HUES48 (cell line): ENCODE measurements around the gene POLE.

Experiments used
- H3K27ac ChIP-seq: one replicate; pipeline ENCODE4 v1.7.0; 2013; ENCODE audit warnings: low read depth, low read length, inconsistent platforms
- H3K27me3 ChIP-seq: 2 replicates; pipeline ENCODE4 v1.6.1; 2013; ENCODE audit warnings: mild to moderate bottlenecking, low read length; ENCODE audit not compliant: control insufficient read depth, insufficient read depth
- H3K36me3 ChIP-seq: 2 replicates; pipeline ENCODE4 v1.6.1; 2013; ENCODE audit warnings: low read length; ENCODE audit not compliant: control insufficient read depth, insufficient read depth
- H3K4me1 ChIP-seq: 2 replicates; pipeline ENCODE4 v1.6.1; 2013; ENCODE audit warnings: mild to moderate bottlenecking, low read length; ENCODE audit not compliant: control insufficient read depth, insufficient read depth
- H3K4me3 ChIP-seq: 2 replicates; pipeline ENCODE4 v1.5.1; 2013; ENCODE audit warnings: mild to moderate bottlenecking, low read depth, low read length
- H3K9ac ChIP-seq: 2 replicates; pipeline ENCODE4 v1.6.1; 2013; ENCODE audit warnings: mild to moderate bottlenecking, low read depth, low read length, moderate library complexity
- H3K9me3 ChIP-seq: 2 replicates; pipeline ENCODE4 v1.6.1; 2013; ENCODE audit warnings: low read length; ENCODE audit not compliant: control insufficient read depth, insufficient read depth

The POLE gene

DNA sequence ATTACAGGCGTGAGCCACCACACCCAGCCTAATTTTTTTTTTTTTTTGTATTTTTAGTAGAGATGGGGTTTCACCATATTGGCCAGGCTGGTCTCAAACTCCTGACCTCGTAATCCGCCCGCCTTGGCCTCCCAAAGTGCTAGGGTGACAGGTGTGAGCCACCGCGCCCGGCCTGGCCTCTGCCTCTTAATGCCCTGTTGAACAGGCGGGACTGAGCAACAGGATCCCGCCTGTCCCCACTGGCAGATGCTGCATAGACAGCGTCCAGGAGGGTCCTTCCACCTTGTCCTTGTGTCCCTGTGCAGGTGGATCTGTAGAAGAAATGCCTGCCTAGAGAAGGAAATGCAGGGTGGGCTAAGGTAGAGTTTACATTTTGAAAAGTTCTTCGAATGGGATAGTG, 29.2 kb upstream of the POLE start:
- peaks cover 65% of the 10 kb centered on the region for H3K36me3 ChIP-seq
- no peaks in the 10 kb centered on the region for H3K4me1 ChIP-seq
- no peak overlapping the region for H3K9ac ChIP-seq
- H3K9me3 ChIP-seq, result no peaks in the 10 kb centered on the region
- H3K4me3 ChIP-seq, result no peak overlapping the region
- no peak overlapping the region for H3K27ac ChIP-seq
- no peaks in the 10 kb centered on the region for H3K27me3 ChIP-seq

- Histone ChIP-seq H3K9ac (no peak overlapping the region), H3K36me3 (peaks cover 60% of the 10 kb centered on the region), H3K4me3 (no peak overlapping the region), H3K27ac (no peak overlapping the region), H3K27me3 (no peaks in the 10 kb centered on the region), H3K9me3 (no peaks in the 10 kb centered on the region), H3K4me1 (no peaks in the 10 kb centered on the region)
These were observed 28.7 kb upstream of the POLE start for GRCh38 chr12:132715874-132716273.

DNA sequence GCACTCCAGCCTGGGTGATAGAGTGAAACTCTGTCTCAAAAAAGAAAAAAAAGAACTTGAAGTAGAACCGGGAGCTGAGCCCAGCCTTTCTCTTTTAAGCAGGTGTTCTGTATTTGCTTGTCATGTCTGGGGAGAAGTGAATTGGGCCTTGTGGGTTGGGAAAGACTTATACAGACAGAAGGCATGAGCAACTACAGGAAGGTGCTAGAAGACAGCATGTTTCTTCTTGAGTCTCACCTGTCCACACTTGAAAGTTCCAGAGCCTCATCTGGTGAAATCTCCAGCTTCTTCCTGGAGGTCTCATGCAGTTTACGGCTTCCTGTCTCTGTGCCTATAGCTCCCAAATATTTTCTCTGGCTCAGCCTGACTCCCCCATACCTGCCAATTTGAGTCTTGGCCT, 26.0 kb upstream of the POLE start:
- Histone ChIP-seq H3K4me3 (no peak overlapping the region), H3K27ac (no peak overlapping the region), H3K4me1 (no peaks in the 10 kb centered on the region), H3K27me3 (no peaks in the 10 kb centered on the region), H3K9ac (no peak overlapping the region), H3K36me3 (peaks cover 38% of the 10 kb centered on the region), H3K9me3 (no peaks in the 10 kb centered on the region)

- Histone ChIP-seq H3K9me3 (no peaks in the 10 kb centered on the region), H3K4me3 (peak overlapping the region; percentile 91), H3K9ac (peak overlapping the region; percentile 76; the same call in 1 of the 2 replicates), H3K4me1 (no peaks in the 10 kb centered on the region), H3K36me3 (peaks cover 20% of the 10 kb centered on the region), H3K27ac (peak overlapping the region; percentile 88), H3K27me3 (no peaks in the 10 kb centered on the region)
These were observed 24.1 kb upstream of the POLE start for GRCh38 chr12:132711080-132711843.

- Histone ChIP-seq H3K27ac (peak within 1 kb of the TSS; percentile 88), H3K9ac (peak within 1 kb of the TSS; percentile 76), H3K4me1 (no peaks in the 10 kb centered on the region), H3K36me3 (peaks cover 15% of the 10 kb centered on the region), H3K4me3 (peak within 1 kb of the TSS; percentile 91), H3K9me3 (no peaks in the 10 kb centered on the region), H3K27me3 (no peaks in the 10 kb centered on the region)
These were observed 23.4 kb upstream of the POLE start, which contains the start of gene PGAM5 for GRCh38 chr12:132710405-132711079. Gene PGAM5 (plus strand): TSS chr12:132710842. CDS start chr12:132710877, 35 bp downstream.

DNA sequence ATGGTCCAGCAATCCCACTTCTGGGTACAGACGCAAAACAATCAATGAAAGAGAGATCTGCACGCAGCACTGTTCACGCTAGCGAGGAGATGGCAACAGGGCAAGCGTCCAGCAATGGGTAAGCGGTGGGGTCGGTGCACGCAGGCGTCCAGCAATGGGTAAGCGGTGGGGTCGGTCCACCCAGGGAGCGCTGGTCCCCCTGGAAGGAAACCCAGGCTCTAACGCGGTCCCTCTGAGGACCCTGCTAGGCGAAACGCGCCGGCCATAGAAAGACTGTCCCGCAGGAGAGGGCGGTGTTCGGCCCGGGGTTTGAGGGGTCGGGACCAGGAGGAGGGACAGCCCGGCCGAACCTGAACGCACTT, 22.9 kb upstream of the POLE start:
- Histone ChIP-seq H3K36me3 (peaks cover 13% of the 10 kb centered on the region), H3K9me3 (no peaks in the 10 kb centered on the region), H3K4me3 (peak overlapping the region; percentile 91), H3K9ac (peak overlapping the region; percentile 76), H3K27ac (peak overlapping the region; percentile 88), H3K27me3 (no peaks in the 10 kb centered on the region), H3K4me1 (no peaks in the 10 kb centered on the region)

DNA sequence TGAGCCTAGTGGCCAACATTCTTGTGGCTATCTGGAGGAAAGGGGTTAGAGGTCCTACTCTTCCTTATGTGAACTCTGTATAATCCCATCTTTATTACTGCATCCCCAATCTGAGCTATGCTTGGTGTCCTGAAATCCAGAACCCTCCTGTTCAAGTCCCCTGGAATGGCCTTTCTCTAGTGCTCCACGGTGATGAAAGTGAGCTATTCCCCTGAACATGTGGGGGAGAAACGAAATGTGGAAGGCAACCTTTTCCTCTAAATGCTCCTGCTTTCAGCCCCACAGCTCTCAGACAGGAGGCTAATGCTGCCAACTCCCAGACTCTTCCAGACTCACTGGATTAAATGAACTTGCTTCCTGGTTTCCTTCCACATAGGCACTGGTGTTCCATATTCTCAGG, 21.0 kb upstream of the POLE start:
- H3K27me3 ChIP-seq, result no peaks in the 10 kb centered on the region
- no peak overlapping the region for H3K9ac ChIP-seq
- peaks cover 12% of the 10 kb centered on the region; the same call in 1 of the 2 replicates for H3K36me3 ChIP-seq
- no peaks in the 10 kb centered on the region for H3K4me1 ChIP-seq
- no peaks in the 10 kb centered on the region for H3K9me3 ChIP-seq
- no peak overlapping the region for H3K27ac ChIP-seq
- no peak overlapping the region for H3K4me3 ChIP-seq

- no peaks in the 10 kb centered on the region for H3K9me3 ChIP-seq
- H3K27ac ChIP-seq, result no peak overlapping the region
- no peak overlapping the region for H3K9ac ChIP-seq
- H3K4me3 ChIP-seq, result no peak overlapping the region
- peaks cover 12% of the 10 kb centered on the region; the same call in 1 of the 2 replicates for H3K36me3 ChIP-seq
- H3K27me3 ChIP-seq, result no peaks in the 10 kb centered on the region
- no peaks in the 10 kb centered on the region for H3K4me1 ChIP-seq
These were observed 20.1 kb upstream of the POLE start for GRCh38 chr12:132707241-132707640.

GRCh38 chr12:132703641-132704040, 16.5 kb upstream of the POLE start:
- Histone ChIP-seq H3K9ac (0 out of 2 replicates have a peak overlapping the region, but pooled peaks have one; percentile 14), H3K36me3 (peaks cover 32% of the 10 kb centered on the region; the same call in 1 of the 2 replicates)

DNA sequence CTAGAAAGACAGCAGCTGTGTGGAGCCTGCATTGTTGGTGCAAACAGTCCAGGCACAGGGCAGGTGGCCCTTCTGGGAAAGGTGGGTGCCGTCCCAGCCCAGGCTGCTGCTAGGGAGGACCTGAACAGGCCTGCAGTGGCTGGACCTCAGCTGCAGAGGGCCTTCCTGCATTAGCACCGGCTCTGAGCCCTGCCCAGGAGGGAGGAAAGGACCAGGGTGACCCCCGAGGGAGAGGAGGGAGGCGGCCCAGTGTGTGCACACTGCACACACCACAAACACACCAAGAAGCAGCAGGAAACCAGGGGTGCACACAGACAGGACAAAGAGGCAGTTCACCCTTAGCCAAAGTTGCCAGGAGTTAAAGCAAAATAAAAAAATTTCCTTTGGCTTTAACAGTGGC, 15.5 kb upstream of the POLE start:
- no peaks in the 10 kb centered on the region for H3K4me1 ChIP-seq
- no peak overlapping the region for H3K9ac ChIP-seq
- H3K9me3 ChIP-seq, result no peaks in the 10 kb centered on the region
- H3K27ac ChIP-seq, result no peak overlapping the region
- no peaks in the 10 kb centered on the region for H3K27me3 ChIP-seq
- no peak overlapping the region for H3K4me3 ChIP-seq
- peaks cover 40% of the 10 kb centered on the region for H3K36me3 ChIP-seq

More at GRCh38 chr12:132703641-132704040, 16.5 kb upstream of the POLE start:
- Histone ChIP-seq H3K27ac (no peak overlapping the region), H3K4me1 (no peaks in the 10 kb centered on the region), H3K4me3 (no peak overlapping the region), H3K27me3 (no peaks in the 10 kb centered on the region), H3K9me3 (no peaks in the 10 kb centered on the region)

GRCh38 chr12:132700212-132700822, 13.2 kb upstream of the POLE start:
- Histone ChIP-seq H3K4me1 (no peaks in the 10 kb centered on the region), H3K27me3 (no peaks in the 10 kb centered on the region), H3K9ac (no peak overlapping the region), H3K9me3 (no peaks in the 10 kb centered on the region), H3K4me3 (no peak overlapping the region), H3K27ac (no peak overlapping the region), H3K36me3 (peaks cover 58% of the 10 kb centered on the region)
